Hepatocyte (in vitro differentiated cells): ENCODE data around the gene LRRC4C.

Experiments used
- EZH2 ChIP-seq: fragments of 200-600 bp; sonication (generic); IDR thresholded peaks from 2 replicates; pipeline ENCODE4 v1.6.1; 2016; ENCODE audit warnings: antibody characterized with exemption, mild to moderate bottlenecking, borderline replicate concordance
- EZH2phosphoT487 ChIP-seq: fragments of 200-600 bp; sonication (generic); IDR thresholded peaks from one replicate; pipeline ENCODE4 v1.6.1; 2018; ENCODE audit warnings: antibody characterized with exemption, mild to moderate bottlenecking, low read depth, moderate library complexity; ENCODE audit not compliant: unreplicated experiment, severe bottlenecking
- TF ChIP-seq, protein P1 (sequence below): fragments of 200-600 bp; sonication (generic); IDR thresholded peaks from 2 replicates; pipeline ENCODE4 v1.5.1; 2016; ENCODE audit warnings: antibody characterized with exemption, mild to moderate bottlenecking; ENCODE audit not compliant: poor library complexity

DNA sequence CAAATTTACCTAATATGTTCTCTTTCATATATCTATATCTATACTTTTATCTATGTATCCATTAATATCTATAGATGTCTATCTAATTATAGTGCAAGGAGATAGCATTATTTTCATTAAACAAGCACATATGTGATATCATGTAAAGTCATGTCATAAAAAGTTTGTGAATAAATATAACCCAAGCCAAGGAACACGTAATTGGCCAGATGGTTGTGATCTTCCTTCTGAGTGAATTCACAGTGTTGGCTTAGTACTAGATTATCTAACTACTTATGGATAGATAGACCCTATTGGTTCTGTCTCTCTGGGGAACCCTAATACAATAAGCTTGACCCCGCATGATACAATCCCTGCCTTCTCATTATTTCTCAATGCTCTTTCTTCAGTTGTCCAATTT is 484.4 kb downstream of the LRRC4C start:
- TF ChIP-seq, protein P1, sequence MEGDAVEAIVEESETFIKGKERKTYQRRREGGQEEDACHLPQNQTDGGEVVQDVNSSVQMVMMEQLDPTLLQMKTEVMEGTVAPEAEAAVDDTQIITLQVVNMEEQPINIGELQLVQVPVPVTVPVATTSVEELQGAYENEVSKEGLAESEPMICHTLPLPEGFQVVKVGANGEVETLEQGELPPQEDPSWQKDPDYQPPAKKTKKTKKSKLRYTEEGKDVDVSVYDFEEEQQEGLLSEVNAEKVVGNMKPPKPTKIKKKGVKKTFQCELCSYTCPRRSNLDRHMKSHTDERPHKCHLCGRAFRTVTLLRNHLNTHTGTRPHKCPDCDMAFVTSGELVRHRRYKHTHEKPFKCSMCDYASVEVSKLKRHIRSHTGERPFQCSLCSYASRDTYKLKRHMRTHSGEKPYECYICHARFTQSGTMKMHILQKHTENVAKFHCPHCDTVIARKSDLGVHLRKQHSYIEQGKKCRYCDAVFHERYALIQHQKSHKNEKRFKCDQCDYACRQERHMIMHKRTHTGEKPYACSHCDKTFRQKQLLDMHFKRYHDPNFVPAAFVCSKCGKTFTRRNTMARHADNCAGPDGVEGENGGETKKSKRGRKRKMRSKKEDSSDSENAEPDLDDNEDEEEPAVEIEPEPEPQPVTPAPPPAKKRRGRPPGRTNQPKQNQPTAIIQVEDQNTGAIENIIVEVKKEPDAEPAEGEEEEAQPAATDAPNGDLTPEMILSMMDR = no peak
- TF ChIP-seq EZH2 = no peak
- TF ChIP-seq EZH2phosphoT487 = no peak
